ENCODE data around the gene KRT10.

KRT10 gene

DNA sequence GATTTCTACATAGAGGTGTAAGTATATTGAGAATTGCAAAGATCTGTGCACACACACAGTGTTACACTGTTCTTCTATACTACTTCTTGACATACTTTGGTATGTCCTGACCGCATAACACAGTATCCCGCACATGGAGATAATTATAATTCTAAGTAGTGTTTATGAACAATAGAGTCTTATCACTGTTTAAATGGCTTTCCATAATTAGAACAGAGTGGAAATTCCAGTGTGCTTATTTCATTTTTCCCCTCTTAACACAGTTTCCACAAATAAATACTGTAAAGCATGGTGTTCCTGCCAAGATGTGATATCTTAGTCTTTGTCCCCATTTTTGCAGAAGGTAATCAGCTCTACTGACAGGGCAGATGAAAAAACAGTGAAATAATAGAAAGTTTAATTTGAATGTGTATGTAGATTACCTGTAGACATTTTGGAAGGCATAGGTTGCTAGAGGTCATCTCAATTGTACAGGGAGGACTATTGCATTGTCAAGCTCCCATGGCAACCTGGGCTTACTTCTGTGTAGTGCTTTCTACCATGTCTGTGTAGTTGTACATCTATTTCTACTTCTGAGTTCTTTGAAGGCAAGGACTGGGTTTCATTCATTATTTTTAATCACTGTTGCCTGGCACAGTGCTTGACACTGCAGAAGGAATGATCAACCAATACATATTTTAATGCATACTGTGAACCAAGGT is 12.5 kb downstream of the KRT10 start:
- no peak for DNase-seq (ENCODE audit: low read depth)
- TF ChIP-seq, protein P1, sequence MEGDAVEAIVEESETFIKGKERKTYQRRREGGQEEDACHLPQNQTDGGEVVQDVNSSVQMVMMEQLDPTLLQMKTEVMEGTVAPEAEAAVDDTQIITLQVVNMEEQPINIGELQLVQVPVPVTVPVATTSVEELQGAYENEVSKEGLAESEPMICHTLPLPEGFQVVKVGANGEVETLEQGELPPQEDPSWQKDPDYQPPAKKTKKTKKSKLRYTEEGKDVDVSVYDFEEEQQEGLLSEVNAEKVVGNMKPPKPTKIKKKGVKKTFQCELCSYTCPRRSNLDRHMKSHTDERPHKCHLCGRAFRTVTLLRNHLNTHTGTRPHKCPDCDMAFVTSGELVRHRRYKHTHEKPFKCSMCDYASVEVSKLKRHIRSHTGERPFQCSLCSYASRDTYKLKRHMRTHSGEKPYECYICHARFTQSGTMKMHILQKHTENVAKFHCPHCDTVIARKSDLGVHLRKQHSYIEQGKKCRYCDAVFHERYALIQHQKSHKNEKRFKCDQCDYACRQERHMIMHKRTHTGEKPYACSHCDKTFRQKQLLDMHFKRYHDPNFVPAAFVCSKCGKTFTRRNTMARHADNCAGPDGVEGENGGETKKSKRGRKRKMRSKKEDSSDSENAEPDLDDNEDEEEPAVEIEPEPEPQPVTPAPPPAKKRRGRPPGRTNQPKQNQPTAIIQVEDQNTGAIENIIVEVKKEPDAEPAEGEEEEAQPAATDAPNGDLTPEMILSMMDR (conservative IDR thresholded peaks at IDR 0.05; ENCODE audit: low read depth, low read length) = no peak
- H3K4me3 ChIP-seq (ENCODE audit: low read length) = no peak overlapping the region

DNA sequence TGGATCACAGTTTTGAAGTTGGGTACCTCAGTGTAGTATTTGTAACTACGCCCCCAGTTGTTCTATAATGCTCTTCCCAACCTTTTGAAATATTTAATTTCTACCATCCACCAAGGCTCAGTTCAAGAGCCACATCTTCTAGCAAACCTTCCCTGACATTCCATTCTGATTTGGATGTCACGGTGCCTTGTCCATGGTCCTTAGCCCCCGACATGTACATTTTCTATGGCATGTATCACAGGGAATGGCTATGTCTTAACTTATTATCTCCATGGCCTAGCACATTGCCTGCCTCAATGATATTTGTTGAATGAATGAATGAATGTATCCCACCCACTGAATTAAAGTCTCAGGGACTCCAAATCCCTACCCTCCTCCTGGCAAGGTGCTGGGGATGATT is 16.3 kb downstream of the KRT10 start:
- H3K4me3 ChIP-seq (ENCODE audit: low read length) = no peak overlapping the region
- DNase-seq (ENCODE audit: low read depth) = no peak
- TF ChIP-seq, protein P1 (conservative IDR thresholded peaks at IDR 0.05; ENCODE audit: low read depth, low read length) = no peak

DNA sequence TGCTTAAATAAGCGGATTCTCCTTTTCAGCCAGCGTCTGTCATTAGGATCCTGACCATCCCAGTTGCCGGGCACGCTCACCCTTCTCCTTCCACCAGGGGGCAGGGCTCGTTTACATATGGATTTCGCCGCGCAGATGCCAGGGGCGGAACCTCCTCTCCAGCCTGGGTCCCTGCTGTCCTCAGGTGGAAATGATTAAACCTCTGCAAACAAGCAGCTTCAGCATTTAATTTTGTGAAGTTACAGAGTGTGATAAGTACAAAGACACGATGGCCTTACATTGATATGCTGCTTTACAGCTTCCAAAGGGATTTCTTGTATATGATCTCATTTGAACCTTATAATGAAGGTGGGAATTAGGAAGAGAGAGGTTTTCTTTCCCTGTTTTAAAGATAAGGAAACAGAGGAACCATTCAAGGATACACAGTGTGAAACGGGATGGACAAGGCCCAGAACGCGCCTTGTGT is 18.8 kb downstream of the KRT10 start:
- TF ChIP-seq, protein P1 (conservative IDR thresholded peaks at IDR 0.05; ENCODE audit: low read depth, low read length) = peak; percentile 92
- H3K4me3 ChIP-seq (ENCODE audit: low read length) = no peak overlapping the region
- no peak for DNase-seq (ENCODE audit: low read depth)

DNA sequence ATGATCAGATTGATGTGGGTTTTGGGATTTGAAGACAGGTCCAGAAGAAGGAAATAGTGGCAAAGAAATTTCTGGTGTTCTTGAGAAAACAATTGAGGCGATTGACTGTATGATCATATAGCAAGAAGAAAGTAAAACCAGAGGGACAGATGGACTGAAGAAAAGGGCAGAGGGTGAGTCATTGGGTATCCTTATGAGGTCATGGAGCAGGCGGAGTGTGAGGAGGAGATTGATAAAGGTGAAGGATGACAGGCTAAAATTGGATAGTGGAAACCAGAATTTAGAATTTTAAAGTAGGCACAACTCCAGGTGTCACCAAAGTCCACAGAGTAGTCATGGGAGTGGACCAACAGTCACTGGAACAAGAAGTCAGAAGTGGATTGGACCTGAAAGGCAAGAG is 21.3 kb downstream of the KRT10 start:
- no peak overlapping the region for H3K4me3 ChIP-seq (ENCODE audit: low read length)
- DNase-seq (ENCODE audit: low read depth) = no peak
- TF ChIP-seq, protein P1 (conservative IDR thresholded peaks at IDR 0.05; ENCODE audit: low read depth, low read length) = no peak

DNA sequence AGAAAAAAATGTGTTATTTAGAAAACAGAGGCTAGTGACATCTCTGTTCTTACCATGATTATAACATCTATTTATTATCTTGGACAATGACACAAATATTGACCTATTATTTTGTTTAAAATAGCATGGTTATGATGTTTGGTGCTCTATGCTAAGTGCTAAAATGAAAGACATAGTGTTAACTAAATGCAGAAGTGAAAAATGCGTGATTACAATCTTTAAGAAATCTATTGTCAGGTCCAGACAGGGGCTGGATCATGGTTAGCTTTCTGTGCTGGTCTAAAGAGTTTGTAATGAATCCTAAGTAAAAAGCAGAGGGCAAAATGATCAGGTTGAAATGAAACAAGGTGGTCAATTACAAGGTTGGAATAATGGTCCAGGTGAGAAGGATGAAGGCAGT is 22.0 kb downstream of the KRT10 start:
- no peak for DNase-seq (ENCODE audit: low read depth)
- TF ChIP-seq, protein P1 (conservative IDR thresholded peaks at IDR 0.05; ENCODE audit: low read depth, low read length) = no peak
- no peak overlapping the region for H3K4me3 ChIP-seq (ENCODE audit: low read length)

DNA sequence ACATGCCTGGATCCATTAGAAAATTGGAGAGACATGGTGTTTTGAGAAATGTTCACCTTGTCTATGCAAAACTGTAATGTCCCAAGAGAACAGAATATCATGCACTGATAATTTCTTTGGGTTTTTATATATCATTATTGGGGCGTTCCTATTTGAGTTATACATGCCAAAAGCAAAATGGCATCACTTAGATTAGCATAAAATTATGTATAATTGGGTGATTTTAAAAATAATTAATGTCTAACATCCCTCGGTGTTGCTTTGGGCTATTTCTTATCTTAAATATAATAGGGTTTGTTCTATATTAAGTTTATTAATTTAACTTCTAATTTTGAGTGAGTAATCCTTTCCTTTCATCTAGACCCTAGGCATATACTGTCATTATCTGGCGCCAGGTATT is 22.6 kb downstream of the KRT10 start, which contains the start of gene KRT28:
KRT28 (minus strand) TSS at position 101 of the 400 bp plus-strand sequence; CDS start at position 35, 66 bp downstream.
- no peak for DNase-seq (ENCODE audit: low read depth)
- TF ChIP-seq, protein P1 (conservative IDR thresholded peaks at IDR 0.05; ENCODE audit: low read depth, low read length) = no peak
- H3K4me3 ChIP-seq (ENCODE audit: low read length) = no peak within 1 kb of the TSS

DNA sequence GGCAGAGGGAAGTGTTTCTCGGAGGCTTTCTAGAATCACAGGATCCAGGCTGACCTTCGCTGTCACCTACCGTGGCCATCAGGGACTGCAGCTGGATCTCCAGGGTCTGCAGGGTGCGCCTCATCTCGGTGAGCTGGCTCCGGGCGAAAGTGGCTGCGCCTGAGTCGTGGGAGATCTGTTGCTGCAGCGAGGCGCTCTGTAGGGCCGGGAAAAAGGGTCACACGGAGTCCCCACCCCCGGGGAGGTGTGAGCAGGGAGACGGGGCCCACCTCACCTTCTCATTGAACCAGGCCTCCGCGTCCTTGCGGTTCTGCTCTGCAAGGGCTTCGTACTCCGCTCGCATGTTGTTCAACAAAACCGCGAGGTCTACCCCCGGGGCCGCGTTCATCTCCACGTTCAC is 25.6 kb downstream of the KRT10 start:
- no peak for DNase-seq (ENCODE audit: low read depth)
- H3K4me3 ChIP-seq (ENCODE audit: low read length) = no peak overlapping the region
- TF ChIP-seq, protein P1 (conservative IDR thresholded peaks at IDR 0.05; ENCODE audit: low read depth, low read length) = no peak

All from retinal pigment epithelial cell (primary cell).